GM18511 (cell line): Measurements from ENCODE around the gene SERPINB12.

Experiments used
- ATAC-seq: cut with Tn5 transposase; IDR thresholded peaks from one replicate; pipeline ENCODE4 v1.9.1; 2021; ENCODE audit warnings: mild to moderate bottlenecking, moderate library complexity; ENCODE audit not compliant: unreplicated experiment

SERPINB12 gene

GRCh38 chr18:63596964-63597363 lies 54.8 kb downstream of the SERPINB12 start:
- ATAC-seq: no peak

- no peak for ATAC-seq
Measured at GRCh38 chr18:63603355-63603754, 61.2 kb downstream of the SERPINB12 start.

- ATAC-seq: peak; percentile 98
Measured at GRCh38 chr18:63603772-63604171, 61.6 kb downstream of the SERPINB12 start.

- no peak for ATAC-seq
Measured at GRCh38 chr18:63604791-63605567, 62.8 kb downstream of the SERPINB12 start.

GRCh38 chr18:63606526-63606925 lies 64.4 kb downstream of the SERPINB12 start:
- ATAC-seq: no peak

- ATAC-seq: no peak
Measured at GRCh38 chr18:63613420-63613819, 71.3 kb downstream of the SERPINB12 start.

GRCh38 chr18:63617049-63617914 lies 75.1 kb downstream of the SERPINB12 start:
- peak; percentile 81 for ATAC-seq

- no peak for ATAC-seq
Measured at GRCh38 chr18:63617915-63618234, 75.7 kb downstream of the SERPINB12 start.
